Activated CD4-positive, alpha-beta T cell treated with anti-CD3 and anti-CD28 coated beads for 1 hour (primary cell): ENCODE data around the gene CYP24A1.
"Not testable (repeated sequence)": the region's sequence is repeated elsewhere in the genome, so short reads cannot be mapped to it uniquely, and the experiment has no call there.

Experiments
- DNase-seq: peaks from one replicate; pipeline ENCODE4 v3.0.0-alpha.2; 2020

The CYP24A1 gene

DNA sequence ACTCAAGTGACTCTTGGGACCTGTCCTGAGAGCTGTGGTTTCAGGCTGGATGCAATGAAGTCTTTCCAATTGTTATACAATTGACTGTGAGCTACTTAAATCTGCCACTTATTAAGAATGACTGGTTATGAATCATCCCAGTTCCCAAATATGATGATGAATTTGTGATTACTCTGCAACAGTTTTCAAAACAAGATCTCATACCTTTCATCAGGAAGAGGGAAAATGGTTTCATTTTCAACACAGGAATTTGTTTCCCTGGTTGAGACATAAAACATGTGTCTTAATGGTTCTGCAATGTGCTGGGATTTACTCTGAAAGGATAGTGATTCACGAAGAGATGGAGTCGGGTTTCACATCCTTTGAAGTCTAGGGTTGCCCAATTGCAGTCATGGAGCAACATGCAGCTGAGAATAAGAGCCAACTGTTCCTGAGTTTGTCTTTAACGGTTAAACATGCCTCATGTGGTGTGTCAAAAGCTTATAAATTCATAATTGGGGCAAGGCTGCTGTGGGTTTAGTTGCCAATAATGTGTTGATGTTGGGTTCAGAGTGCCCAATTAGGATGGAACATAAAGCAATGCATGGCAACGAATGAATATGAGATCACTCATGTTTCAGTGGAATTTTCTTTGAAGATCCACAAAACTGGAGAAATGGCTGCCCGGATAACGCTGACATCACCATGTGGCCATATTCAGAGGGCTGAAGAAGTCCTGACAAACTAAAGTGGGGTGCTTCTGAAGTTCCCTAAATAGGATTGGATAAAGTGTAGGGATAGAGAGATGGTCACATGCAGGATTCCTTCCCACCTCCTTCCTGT is 41.0 kb downstream of the CYP24A1 start:
- DNase-seq, result no peak

DNA sequence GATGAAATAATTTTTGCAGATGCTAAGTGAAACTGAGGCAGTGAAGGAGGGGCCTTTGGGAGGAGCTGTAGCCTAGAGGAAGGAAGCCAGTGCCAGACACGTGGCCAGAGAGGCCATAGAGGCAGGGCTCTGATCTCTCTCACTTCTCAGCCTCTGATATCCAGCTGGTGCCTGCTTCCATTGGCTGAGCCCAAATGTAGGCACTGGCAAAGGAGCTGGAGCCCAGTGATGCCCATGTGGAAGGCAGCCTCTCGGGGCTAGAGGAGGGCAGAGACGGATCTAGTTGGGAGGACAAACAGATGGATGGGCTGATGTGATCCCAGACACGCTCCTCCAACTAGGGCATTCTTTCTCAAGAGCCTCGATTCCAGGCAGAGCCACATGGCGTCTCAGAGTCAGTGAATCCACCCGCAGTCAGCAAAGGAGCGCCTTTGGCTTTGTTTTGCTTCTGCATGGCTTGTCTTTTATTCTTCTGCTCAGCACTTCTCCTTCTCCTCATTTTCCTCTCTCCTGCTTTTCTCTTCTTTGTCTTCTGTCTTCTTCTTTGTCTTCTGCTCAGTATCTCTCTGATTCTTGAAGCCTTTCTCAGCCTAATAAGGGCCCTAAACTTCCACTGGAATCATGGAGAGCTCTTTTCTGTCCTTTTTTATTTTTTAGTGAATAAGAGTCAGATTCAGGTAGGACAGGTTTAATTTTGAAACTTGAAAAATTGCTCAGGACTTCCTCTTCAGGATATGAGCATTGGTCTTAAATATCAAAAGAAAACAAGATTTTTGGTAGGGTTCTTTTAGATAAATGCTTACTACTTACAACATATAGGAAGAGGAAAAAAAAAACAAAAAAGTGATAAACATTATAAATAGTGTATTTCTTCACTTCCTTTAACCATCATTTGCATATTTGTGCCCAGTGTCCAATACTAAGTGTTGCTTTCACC is 41.8 kb downstream of the CYP24A1 start:
- DNase-seq, result no peak

DNA sequence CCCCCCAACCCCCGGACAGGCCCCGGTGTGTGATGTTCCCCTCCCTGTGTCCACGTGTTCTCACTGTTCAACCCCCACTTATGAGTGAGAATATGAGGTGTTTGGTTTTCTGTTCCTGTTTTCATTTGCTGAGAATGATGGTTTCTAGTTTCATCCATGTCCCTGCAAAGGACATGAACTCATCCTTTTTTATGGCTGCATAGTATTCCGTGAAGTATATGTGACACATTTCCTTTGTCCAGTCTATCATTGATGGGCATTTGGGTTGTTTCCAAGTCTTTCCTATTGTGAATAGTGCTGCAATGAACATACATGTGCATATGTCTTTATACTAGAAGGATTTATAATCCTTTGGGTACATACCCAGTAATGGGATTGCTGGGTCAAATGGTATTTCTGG is 42.7 kb downstream of the CYP24A1 start:
- not testable (repeated sequence) for DNase-seq

DNA sequence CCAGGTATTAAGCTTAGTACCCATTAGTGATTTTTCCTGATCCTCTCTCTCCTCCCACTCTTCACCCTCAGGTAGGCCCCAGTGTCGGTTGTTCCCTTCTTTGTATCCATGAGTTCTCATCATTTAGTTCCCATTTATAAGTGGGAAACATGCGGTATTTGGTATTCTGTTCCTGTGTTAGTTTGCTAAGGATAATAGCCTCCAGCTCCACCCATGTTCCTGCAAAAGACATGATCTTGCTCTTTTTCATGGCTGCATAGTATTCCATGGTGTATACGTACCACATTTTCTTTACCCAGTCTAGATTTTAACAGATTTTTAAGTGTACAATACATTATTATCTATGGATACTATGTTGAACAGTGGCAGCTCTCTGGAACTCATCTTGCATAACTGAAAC is 44.4 kb downstream of the CYP24A1 start:
- DNase-seq, result no peak

DNA sequence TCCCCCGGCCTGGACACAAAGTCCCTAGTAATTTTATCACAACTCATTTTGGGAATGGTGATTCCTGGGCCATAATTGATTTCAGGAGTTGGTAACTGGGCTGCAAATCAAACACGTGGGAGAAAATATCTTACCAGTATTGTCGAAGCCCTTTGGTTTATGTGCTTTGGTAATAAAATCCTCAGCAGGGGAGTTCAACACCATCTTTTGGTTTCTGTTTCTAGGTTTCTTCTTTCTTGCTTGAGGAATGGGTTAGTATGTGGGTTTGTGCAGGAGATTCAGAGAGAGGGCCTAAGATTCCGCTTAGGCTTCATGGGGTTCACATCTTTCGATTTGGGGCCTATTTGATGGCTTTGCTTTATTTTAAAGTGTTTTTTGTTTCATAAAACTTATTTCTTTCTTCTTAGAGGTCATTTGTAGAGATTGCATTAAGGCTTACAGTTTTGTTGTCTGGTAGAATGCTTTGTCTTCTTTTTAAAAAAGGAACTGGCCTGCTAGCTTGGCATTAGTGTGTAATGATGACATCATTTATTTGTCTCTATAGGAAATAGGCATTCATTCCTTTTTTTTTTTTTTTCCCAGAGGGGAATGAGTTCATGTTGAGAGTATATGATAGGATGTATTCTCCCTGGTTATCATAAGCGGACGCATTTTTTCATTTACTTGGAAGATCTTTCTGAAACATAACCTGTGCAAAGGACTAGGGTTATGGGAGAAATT is 45.8 kb downstream of the CYP24A1 start:
- no peak for DNase-seq

DNA sequence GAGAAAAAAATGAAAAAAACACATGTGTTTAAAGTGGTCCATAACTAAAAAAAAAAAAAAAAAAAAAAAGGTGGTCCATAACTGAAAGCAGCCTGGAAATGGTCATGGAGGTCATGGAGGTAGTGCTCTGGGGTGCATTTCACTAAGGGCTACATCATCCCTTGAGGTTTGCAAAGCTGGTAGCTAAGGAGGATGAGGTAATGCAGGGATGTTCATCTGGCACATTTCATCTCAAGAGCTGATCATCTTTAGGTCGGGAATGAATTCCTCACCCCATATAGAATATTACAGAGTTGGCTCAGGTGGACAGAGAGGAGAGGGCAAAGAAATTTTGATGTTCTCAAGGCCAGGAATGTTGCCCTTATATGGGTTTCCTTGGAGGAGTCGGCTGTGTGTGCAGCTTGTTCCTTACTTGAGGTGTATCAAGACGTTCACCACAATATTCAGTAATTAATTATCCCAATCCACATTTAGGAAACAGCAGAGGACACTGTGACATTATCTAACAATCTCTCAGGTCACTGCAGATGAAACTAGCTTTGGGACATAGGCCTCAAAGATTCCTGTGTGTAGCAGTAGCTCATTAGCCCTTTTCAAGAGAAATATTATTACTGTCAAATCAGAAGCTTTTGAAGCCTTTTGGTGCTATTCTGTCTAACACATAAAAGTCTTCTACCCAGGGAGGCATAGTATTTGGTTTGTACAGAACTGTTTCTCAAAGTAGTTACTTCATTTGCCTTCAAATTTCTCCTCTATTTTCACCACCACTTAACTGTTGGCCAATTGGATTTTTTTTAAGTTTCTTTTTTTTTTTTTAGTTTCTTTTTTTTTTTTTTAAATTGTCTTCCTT is 46.8 kb downstream of the CYP24A1 start:
- no peak for DNase-seq

DNA sequence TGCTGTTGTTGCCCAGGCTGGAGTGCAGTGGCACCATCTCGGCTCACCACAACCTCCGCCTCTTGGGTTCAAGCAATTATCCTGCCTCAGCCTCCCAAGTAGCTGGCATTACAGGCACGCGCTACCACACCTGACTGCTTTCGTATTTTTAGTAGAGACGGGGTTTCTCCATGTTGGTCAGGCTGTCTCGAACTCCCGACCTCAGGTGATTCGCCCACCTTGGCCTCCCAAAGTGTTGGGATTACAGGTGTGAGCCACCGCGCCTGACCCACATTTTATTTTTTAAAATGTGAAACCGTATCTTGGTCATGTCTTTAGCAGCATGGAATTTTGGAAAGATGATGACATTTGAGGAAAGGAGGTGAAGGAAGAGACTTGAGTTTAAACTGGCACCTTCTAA is 47.5 kb downstream of the CYP24A1 start:
- not testable (repeated sequence) for DNase-seq

DNA sequence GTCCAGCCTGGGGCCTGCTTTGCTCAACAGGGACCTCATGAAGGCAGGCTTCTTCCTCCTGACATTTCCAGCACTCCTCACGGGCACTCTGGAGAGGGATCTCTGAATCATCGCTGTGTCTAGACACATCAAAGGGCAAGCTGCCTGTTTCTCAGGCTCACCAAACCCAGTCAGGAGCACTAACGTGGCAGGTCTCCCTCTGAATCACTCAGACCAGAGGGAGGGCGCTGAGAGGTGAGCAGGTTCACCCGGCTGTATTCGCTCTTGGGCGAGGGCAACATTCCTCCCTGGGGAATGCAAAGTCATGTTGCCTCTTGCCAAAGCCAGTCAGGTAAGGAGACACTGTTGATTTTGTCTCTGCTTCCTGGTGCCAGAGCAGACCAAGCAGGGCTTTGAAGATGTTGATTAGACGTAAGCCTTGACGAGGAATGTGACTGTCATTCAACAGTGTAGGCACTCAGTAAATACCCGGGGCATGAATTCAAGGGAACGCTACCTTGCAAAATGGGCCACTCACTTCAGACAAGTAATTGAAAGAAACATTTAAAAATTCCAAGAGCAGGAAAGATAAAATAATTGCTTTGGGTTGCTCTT is 50.1 kb downstream of the CYP24A1 start:
- no peak for DNase-seq

DNA sequence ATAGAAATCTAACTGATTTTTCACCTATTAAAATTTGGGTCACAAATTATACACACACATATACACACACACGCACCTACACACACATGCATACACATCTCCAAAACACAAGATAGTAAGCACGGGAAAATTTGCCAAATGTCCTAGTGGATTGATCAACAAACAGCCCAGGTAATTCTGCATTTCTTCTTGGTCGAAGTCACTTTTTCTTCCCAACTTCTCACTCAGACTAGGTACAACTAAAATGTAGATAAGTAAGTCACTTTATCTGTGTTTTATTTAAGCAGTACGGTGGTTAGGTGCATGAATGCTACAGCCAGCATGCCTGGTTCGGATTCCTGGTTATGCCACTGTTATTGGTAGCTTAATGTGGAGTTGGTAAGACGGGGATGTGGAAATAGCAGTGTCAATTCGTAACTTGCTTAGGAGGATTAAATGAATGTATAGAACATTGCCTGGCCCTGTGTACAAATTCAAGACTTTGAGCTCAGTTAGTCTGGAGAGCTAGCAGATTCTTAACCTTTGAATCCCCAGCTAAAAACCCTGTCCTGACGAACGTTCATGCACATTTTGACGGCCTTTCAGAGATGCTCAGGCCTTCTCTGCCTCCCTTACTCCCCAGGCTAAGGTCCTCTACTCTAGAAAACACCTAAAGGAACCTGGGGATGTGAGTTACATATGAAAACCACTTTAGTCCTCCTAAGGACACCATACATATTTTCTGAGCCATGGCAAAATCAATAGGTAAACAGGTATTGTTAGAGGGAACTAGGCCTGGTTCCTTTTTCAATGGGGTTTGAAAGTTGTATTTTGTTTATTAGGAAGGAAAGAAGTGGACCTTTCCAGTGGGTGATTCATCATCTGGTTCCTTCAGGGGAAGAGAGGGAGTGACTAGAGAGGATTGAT is 50.9 kb downstream of the CYP24A1 start:
- no peak for DNase-seq

DNA sequence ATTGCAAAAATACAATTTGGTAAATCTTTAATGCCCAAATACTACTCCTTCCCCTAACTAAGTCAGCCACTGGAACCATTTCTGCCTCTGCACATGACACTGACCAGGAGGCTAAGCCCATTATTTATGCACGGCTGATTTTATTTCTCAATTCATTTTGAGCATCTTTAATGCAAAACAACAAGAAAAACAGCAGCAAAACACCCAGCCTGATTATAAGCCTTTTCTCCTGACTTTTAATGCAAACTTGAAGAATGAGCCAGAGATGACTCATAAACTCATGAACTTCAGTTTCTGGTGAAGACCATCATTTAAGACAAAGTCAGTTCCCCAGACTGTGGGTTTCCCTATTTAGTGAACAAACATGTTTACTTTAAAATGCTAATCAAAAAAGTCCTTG is 51.6 kb downstream of the CYP24A1 start:
- no peak for DNase-seq

DNA sequence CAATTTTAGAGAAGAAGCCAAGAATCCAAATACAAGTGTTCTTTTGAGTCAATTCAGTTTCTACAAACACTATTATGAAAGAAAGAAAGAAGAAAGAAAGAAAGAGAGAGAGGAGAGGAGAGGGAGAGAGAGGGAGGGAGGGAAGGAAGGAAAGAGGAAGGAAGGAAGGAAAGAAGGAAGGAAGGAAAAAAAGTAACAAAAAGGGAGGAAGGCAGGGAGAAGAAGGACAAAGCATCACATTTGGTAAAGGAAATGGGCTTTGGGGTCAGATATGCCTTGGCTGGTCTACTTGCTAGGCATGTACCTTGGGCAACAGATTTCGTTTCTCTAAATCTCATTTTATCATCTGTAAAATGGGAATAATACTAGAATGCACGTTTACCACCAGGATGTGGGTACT is 54.0 kb downstream of the CYP24A1 start:
- DNase-seq, result no peak

DNA sequence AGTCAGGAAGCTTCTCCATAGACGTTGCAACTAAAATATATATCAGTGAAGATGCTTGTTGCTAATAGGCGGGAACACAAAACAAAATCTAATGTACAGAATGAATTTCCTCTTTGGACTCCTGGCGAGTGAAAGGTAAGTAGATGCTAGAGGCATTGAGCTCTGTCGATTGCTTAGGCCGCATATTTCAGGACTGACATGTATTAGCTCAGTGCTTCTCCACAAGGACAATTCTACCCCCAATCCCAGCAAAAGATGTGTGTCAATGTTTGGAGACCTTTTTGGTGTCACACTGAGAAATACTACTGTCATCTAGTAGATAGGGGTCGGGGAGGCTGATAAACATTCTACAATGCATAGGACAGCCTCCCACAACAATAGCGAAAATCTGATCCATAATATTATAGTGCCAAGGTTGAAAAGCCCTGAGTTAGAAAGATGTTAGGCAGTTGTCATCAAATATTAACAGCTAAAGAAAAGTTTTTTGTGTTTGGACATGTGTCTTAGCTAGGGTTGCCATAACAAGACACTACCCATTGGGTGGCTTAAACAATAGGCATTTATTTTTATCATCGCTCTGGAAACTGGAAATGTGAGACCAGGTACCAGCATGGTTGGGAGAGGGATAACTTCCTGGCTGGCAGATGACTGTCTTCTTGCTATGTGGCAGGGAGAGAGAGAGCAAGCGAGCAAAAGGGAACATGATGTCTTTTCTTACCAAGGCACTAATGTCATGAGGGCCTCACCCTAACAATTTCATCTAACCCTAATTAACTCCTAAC is 55.4 kb downstream of the CYP24A1 start:
- DNase-seq, result no peak

DNA sequence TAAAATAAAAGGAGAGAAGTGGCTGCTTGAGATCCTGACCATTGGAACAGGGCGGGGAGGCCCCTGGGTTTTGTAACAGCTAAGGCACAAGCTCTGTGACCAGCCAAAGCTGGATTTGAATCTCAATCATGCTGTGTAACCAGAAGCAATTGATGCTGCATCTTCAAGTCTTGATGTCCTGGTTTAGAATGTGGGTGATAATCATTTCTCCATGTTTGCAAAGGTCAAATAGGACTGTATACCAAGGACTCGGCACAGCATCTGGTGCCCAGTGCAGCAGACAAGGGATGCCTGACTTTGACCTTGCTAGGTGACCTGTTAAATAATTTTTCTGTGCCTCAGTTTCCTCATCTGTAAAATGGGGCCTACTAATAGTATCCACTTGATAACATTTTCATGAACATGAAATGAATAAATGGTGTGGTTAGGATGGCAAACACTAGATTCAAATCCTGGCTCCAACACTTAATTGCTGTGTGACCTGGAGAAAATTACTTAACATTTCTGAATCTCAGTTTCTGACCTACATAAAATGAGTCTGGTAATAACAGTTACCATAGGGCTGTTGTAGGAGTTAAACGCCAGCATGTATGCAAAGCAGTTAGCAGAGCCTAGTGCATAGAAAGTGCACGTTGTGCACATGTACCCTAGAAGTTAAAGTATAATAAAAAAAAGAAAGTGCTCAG is 57.1 kb downstream of the CYP24A1 start:
- DNase-seq, result no peak

DNA sequence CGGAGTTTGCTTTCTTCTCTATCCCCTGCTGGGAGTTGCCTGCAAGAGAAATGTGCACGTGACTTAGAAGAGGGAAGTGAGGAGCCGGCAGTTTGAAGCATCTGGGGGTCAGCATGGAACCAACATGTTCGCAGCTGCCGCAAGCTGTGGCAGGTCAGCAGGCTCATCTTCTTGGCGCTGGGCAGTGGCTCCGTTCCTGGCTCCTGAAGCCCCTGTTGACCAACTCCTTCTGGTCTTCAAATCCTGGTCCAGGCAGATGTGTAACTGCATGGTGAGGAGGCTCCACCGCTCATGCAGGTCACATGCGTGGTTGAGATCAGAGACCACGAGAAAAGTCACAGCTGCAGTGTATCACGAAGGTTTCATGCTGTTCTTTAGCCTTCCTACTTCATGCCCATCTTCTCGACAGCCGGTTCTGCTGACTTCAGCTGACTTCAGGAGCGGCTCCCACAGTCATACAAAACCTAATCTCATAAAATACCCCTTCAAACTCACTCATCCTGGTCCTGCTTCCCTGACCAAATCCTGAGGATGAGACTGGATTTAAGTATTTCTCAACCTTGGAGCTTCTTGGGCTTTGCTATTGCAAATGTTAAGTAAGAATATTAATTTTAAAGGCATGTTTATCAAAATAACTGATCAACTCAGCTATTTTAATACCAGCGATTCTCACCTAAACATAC is 58.5 kb downstream of the CYP24A1 start:
- DNase-seq, result no peak

DNA sequence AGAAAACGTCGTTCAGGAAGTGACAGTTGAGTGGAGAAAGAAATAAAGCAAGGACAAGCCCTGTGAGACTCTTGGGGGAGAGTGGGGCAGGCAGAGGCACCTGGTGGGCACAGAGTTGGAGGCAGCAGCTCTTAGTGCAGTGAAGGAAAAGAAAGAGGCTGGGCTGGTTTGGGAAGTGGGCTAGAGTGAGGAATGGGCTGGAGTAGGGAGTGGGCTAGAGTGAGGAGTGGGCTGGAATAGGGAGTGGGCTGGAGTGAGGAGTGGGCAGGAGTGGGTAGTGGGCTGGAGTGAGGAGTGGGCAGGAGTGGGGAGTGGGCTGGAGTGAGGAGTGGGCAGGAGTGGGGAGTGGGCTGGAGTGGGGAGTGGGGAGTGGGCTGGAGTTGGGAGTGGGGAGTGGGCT is 59.7 kb downstream of the CYP24A1 start:
- DNase-seq, result no peak

DNA sequence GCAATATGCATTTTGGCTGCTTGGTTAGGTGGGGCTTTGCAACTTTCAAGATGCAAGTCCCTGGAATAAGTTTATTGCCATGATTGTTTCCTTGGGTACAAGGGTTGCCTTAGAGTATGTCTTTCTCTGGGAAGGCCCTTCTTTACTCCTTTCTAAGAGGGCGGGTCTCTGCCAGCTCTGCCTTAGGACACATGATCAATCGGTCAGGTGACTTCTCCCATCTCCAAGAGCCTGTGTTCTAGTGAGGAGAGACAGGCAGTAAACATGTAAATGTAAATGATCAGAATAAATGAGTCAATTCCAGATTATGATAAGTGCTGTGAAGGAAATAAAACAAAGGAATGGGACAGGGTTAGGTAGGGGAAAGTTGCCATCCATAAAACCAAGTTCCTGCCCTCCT is 60.2 kb downstream of the CYP24A1 start:
- no peak for DNase-seq

DNA sequence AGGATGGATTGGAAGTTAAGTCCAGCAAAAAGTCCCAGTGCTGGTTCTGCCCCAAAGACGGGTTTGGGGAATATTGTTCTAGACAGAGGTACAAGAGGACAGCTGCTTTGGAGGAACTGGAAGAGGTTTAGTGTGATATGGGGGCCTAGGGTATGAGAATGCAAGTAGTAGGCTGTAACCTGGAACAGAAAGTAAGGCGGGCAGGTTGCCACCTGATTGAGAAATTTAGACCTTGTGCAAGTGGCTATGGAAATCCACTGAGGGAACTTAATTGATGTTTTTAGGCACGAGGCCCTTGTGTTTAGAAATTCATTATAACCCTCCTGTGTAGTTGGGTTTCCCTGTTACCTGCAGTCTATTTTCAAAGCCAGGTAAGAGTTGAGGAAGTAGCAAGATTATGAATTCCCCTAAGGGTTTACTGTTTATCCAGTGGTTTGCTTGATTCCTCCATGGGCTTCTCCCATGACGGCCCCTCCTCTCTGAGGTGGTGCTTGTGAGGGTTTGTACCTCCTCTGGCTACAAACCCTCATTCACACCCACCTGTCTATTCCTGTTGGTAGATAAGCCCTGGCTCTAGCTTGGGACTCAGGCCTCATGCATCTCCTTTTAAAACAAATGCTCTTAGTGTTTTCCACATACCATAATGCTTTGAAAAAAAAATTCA is 61.4 kb downstream of the CYP24A1 start:
- no peak for DNase-seq

DNA sequence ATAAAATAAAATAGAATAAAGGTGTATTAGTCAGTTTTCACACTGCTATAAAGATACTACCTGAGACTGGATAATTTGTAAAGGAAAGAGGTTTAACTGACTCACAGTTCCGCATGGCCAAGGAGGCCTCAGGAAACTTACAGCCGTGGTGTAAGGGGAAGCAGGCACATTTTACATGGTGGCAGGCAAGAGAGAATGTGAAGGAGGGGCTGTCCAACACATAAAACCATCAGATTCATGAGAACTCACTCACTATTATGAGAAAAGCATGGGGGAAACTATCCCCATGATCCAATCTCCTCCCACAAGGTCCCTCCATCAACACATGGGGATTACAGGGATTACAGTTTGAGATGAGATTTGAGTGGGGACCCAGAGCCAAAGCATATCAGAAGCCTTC is 62.3 kb downstream of the CYP24A1 start:
- no peak for DNase-seq
